SIG-M5 (cell line): ENCODE measurements around the gene ZNF91.
"Not testable (repeated sequence)": the region's sequence is repeated elsewhere in the genome, so short reads cannot be mapped to it uniquely, and the experiment has no call there.

Source experiments
- DNase-seq: peaks from one replicate; lab custom pipeline; 2025; lab: John Stamatoyannopoulos, UW

ZNF91 gene

DNA sequence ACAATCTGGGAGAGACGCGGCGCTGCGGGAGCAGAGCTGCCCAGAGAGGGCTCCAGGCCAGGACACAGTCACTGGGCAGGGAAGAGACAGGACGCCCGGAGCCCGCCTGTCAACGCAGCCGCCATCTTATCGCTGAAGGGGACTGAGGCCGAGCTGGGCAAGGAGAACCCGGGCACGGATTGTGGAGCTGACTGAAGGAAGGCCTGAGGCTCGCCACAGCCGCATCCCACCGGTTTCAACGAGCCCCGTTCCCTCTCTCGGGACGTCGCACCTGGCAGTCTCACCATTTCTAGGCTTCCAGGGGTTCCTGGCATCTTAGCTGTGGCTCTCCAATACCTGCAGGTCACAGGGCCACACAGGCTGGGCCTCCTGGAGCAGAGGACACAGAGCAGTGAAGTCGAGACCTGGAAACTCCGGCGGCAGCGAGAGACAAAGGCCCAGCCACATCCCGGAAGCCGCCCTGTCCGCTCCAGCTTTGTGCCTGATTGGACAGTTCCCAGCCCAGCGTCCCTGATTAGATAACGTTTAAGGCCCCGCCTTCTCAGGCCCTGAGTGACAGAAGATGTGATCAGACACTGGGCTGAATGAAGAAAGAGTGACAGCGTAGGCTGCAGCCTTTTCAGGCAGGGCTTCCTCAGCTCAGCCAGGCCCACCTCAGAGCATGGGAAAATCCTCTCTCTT lies at the start of gene ZNF91:
TSS of gene ZNF91 (minus strand) at position 431 of the 681 bp plus-strand sequence. CDS start at position 314, 117 bp downstream.
- no peak for DNase-seq

DNA sequence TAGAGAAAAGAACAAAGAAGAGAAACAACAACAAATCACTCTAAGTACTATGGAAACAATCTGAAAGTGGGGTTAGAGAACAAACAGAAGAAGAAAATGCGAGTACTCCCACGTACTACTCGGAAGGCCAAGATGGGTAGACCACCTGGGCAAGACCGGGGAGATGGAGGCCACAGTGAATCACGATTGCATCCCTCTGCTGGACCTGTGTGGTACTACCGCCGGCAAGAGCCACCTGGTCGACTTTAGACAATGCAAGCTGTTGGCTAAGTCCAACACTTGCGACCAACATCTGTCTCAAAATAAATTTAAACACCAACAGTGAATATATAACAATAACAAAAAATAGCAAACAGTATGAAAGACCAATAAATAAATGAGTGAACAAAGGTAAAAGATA lies 45.5 kb upstream of the ZNF91 start:
- DNase-seq = no peak

DNA sequence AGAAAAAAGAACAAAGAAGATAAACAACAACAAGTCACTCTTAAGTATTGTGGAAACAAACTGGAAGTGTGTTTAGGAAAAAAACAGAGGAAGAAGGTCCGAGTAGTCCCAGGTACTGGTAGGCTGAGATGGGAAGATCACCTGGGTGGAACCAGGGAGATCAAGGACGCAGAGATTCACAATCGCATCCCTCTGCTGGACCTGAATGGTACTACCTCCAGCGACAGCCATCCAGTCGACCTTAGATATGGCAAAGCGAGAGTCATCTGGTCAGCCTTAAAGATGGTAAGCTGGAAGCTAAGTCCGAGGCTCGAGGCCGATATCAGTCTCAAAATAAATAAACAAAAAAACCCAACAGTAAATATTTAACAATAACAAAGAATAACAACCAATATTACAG lies 44.9 kb upstream of the ZNF91 start:
- DNase-seq = no peak

DNA sequence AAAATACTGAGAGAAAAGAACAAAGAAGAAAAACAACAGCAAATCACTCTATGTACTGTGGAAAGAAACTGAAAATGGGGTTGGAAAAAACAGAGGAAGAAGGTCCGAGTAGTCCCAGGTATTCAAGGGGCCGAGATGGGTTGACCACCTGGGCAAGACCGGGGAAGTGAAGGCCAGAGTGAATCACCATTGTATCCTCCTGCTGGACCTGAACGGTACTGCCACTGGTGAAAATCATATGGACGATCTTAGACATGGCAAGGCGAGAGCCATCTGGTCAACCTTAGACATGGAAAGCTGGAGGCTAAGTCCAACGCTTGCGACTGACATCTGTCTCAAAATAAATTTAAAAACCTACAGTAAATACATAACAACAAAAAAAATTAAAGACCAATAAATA lies 44.4 kb upstream of the ZNF91 start:
- DNase-seq = no peak

DNA sequence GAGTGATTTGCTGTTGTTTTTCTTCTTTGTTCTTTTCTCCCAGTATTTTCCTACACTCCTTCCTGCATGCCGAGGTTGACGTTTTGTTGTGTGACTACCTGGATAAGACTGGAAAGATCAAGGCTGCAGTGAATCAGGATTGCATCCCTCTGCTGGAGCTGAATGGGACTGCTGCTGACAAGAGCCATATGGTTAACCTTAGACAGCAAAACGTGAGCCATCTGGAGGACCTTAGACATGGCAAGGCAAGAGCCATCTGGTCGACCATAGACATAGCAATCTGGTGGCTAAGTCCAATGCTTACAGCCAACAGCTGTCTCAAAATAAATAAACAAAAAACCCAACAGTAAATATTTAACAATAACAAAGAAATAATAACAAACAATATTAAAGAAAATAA lies 42.6 kb upstream of the ZNF91 start:
- DNase-seq = no peak

DNA sequence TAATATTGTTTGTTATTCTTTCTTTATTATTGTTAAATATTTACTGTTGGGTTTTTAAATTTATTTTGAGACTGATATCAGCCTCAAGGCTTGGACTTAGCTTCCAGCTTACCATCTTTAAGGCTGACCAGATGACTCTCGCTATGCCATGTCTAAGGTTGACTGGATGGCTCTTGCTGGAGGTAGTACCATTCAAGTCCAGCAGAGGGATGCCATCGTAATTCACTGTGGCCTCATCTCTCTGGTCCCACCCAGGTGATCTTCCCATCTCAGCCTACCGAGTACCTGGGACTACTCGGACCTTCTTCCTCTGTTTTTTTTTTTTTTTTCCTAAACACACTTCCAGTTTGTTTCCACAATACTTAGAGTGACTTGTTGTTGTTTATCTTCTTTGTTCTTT lies 41.7 kb upstream of the ZNF91 start:
- DNase-seq = no peak

DNA sequence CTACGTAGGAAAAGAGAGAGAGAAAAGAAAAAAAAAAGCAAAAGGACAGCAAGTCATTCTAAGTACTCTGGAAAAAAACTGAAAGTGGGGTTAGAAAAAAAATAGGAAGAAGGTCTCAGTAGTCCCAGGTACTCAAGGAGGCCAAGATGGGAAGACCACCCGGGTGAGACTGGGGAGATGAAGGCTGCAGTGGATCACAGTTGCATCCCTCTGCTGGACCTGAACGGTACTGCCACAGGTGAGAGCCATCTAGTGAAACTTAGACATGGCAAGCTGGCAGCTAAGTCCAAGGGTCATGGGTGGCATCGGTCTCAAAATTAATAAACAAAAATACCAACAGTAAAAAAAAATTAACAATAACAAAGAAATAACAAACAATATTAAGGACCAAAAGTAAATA lies 41.0 kb upstream of the ZNF91 start:
- DNase-seq = no peak

DNA sequence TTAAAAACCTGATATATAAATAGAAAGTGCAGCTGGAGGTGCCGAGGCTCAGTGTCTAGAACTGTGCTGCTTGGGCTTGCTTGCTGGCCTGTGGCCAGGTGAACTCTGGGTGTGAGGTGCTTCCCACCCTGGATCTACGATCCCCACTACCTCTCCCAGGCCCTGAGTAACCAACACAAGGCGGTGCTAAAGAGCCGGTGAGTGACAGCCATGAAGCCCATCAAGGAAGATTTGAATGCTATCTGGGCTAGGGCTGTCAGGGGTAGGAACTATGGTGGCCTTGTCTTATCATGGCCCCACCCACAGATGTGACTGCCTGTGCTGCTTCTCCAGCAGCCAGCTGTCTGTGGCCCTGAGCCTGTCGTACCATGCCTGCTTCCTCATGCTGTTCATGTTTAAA lies 25.6 kb upstream of the ZNF91 start:
- no peak for DNase-seq

DNA sequence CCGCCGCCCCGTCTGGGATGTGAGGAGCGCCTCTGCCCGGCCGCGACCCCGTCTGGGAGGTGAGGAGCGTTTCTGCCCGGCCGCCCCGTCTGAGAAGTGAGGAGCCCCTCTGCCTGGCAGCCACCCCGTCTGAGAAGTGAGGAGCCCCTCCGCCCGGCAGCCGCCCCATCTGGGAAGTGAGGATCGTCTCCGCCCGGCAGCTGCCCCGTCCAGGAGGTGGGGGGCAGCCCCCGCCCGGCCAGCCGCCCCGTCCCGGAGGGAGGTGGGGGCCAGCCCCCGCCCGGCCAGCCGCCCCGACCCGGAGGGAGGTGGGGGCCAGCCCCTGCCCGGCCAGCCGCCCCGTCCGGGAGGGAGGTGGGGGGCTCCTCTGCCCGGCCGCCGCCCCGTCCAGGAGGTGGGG lies 24.0 kb upstream of the ZNF91 start:
- DNase-seq = not testable (repeated sequence)

DNA sequence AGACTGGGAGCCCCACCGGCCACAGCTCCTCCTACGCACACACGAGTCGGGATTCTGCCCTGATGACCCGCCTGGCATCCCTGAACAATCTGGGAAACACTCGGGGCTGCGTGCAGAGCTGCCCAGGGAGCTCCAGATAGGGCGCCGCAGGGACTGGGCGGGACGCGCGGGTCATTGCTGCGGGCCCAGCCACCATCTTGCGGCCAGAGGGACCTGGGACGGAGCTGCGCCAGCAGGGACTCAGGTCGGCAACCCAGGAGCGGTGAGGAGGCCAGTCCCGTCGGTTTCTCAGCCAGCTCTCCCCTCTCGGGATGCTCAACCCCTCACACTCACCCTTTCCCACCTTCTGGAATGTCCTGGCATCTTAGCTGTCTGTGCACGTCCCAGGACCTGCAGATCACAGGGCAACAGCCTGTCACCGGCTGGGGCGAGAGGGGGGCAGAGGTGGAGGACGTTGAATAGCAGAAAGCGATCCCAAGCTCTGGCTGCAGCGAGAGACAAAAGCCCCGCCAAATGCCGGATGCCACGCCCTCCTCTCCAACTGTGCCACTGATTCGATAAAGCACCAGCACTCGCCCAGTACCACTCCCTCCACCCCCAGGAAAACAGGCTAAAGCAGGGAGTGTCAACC lies 20.4 kb upstream of the ZNF91 start:
- no peak for DNase-seq

DNA sequence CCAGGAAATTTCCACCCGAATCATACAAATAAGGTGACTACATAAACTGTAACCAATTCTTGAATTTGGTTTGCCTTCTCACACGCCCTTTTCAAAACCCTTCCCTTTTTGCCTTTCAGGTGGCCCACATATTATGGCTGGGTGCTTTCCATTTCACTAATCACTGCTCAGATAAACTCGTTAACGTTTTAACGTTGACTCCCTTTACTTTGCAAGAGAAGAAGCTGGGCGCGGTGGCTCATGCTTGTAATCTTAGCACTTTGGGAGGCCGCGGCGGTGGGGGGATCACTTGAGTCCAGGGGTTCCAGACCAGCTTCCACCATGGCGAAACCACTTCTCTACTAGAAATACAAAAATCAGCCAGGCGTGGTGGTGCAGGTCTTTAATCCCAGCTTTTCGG lies 19.8 kb upstream of the ZNF91 start:
- no peak for DNase-seq

DNA sequence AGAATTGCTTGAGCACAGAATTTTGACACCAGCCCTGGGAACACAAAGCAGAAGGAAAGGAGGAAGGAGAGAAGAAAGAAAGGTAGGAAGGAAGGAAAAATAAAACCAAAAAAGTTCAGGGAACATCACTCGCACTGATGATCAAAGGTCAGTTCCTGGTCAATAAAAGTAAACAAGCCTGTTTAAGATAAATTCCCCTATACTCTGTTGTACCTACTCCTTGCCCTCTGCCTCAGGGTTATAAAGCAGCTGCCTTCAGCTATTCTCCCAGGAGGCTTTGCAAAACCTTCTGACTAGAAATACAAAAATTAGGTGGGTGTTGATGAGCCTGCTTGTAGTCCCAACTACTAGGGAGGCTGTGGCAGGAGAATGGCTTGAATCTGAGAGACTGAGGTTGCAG lies 14.9 kb upstream of the ZNF91 start:
- no peak for DNase-seq

DNA sequence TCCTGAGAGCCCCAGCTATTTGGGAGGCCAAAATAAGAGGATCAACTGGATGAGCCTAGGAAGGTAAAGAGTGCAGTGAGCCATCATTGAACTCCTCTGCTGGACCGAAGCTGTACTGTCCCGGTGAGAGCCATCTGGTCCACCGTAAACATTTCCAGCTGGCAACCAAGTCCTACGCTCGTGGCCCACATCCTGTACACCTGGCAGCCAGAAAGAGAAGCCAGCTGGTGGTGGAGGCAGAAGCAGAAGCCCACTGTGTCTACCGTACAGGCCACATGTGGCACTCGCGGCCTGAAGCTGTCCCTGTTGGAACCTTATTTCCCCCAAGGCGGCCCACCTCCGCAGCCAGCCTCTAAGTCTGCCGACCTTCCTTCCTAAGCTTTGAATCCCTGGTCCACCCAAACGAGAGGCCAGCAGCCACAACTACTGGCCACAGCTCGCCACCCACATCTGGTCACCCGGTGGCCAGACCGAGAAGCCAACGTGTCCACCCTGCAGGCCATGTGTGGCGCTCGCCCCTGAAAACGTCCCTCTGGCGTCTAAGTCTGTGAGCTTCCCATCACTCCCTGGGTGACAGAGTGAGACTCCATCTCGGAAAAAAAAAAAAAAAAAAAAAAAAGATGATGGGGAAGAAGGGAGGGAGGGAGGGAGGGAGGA lies 14.2 kb upstream of the ZNF91 start:
- DNase-seq = no peak

DNA sequence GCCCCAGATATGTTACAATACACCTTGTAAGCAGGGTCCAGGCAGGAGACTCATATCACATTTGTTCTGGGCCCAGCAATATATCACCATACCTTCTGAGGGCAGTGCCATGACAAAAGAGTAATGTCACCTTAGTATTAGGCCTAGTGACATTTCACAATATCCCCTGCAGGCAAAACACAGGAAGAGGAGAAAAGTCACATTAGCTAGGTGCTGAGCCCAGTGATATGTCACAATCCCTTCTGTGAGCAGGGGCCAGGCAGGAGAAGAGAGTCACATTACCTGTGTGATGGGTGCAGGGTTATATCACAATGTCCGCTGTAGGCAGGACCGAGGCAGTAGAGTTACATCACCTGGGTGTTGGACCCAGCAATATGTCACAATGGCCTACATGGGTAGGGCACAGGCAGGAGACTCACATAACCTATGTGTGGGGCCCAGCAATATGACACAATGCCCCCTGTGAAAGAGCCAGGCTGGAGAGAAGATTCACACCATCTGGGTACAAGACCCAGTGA lies 12.4 kb upstream of the ZNF91 start:
- no peak for DNase-seq

DNA sequence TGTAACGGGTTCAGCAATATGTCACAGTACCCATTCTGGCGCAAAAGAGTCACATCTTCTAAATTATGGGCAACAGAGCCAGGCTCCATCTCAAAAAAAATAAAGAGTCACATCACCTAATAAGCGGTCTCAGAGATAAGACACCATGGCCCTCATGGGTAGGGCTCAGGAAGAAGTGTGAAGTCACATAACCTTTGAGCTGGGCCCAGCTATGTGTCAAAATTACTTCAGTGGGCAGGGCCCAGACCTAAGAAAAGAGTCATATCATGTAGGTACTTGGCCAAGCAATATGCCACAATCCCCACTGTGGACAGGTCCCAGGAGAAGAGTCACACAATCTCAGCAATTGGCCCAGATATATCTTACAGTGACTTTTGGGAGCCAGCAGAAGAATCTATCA lies 11.4 kb upstream of the ZNF91 start:
- no peak for DNase-seq

DNA sequence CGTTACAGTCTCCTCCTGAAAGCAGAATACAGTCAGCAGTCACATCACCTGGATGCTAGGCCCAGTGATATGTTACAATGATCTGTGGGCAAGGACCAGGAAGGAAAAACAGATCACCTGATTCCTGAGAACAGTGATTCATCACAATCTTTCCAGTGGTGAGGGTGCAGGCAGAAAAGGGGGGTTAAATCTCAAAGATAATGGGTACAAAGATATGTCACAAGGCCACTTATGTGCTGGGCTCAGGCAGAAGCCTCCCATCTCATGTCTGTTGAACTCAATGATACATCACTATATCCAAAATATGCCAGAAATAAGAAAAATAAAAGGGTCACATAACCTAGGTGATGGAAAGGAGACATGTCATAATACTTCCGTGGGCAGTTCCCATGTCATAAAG lies 10.8 kb upstream of the ZNF91 start:
- no peak for DNase-seq

DNA sequence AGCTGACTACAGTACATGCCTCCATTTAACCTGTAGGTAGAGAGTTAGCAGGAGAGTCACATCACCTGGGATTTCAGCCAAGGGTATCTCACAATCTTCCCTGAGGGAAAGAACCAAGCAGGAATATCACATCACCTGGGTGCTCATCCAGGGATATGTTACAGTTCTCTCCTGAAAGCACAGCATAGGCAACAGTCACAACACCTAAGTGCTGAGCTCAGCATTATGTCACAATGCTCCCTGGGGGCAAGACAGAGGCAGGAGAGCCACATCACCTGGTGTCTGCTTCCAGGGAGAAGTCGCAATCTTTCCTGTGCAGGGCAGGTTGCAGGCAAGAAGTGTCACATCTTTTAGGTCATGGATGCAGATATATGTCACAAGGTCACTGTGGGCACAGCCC lies 9.4 kb upstream of the ZNF91 start:
- no peak for DNase-seq

DNA sequence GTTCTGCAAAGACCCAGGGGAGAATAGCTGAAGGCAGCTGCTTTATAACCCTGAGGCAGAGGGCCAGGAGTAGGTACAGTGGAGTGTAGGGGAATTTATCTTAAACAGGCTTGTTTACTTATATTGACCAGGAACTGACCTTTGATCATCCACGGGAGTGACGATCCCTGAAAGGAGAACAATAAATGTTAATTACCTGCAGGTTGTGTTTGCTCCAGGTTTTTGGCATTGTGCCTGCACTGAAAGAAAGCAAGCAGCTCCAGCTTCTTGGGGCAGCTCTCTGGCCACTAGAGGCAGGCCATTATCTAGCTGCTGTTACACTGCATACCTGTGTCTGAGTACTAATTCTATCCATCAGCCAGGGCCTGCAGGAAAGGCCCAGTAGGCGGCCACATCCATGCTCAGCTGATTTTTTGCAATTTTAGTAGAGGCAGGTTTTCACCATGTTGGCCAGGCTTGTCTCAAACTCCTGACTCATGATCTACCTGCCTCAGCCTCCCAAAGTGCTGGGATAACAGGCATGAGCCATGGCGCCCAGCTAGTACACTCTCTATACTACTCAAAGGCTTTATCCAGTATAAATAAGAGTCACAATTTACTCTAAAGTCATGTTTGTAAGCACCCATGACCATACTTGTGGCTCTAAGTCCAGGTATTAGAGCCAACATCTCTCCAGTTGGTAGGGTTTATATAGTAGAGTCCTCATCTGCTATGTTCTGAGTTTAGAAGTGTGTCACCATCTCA lies 8.5 kb upstream of the ZNF91 start:
- no peak for DNase-seq

DNA sequence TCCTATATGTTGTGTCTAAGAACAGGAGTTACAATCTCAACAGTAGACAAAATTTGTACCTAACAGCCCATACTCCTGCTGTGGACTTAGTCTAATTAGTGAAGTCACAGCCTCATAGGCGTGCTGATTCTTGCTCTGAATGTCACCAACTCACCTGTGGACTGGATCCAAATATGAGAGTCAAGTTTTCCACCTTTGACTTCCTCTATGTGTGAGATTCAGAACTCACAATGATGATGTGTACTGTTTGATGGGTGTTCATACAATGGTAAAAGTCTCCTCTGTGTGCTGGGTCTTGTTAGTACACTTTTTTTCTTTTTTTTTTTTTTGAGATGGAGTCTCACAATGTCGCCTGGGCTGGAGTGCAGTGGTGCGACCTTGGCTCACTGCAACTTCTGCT lies 7.8 kb upstream of the ZNF91 start:
- no peak for DNase-seq

DNA sequence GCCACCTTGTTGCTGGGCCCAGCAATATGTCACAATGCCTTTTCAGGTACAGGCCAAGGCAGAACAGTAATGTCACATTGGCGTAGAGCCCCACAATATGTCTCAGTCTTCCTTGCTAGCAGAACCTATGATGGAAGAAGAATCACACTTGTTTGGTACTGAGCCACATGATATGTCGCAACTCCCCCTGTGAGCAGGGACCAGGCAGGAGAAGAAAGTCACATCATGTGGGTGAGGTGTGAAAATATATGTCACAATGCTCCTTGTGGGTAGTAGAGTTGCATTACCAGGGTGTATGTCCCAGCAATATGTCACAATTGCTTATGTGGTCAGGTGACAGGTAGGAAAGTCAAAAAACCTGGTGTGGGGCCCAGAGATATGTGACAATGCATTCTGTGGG lies 7.1 kb upstream of the ZNF91 start:
- no peak for DNase-seq

DNA sequence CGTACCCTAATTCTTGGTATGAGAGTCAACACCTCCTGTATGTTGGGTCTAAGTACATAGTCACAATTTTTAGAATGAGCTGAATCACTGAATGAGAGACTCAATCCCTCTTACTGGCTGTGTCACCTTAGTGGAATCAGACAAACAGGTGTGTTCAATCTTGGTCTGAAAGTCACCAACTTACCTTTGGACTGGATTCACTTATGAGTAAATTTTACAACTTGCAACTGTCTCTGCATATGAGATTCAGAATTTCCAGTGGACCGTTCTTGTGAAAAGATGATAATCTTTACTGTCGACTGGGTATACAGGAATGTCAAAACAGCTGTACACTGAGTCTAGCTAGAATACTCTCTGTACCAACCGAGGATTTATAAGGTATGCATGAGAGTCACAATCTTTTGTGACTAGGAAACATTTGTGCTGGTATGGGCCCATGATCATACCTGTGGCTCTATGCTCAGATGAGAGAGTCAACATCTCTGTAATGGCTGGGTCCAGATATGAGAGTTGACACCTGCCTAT lies 5.9 kb upstream of the ZNF91 start:
- no peak for DNase-seq

DNA sequence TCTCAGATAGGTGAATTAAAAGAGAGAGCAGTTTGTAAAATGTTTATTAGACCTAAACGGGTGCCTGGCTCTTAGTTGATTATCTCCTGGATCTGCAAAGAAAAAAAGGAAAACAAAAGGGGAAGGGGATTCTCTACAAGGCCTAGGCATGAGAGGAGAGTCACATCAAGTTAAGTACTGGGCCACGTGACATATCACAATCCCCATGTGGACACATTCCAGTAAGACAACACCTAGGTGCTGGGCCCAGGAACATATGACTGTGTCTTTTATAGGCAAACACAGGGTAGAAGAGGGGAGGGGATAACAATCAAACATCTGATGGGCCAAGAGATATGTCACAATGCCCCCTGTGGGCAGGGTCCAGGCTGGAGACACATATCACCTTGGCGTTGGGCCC lies 4.2 kb upstream of the ZNF91 start:
- DNase-seq = no peak
